NOMO-1 treated with dmso at 0.1 percent for 144 hours (cell line): ENCODE measurements around the gene CD34.
A peak's percentile ranks its signal among the peaks of the same experiment; 100 is the strongest.

Experiments used
- DNase-seq: peaks from one replicate; lab custom pipeline; 2025; ENCODE audit not compliant: unreplicated experiment; lab: John Stamatoyannopoulos, UW

Gene CD34

GRCh38 chr1:207910591-207911354, at the start of gene CD34:
Gene CD34, minus strand, starts transcription at chr1:207911125. Its CDS starts 45 bp downstream, at chr1:207911080.
- no peak for DNase-seq

GRCh38 chr1:207960346-207960745, 49.4 kb upstream of the CD34 start:
- DNase-seq: no peak

- DNase-seq: no peak
These were observed 49.0 kb upstream of the CD34 start for GRCh38 chr1:207959910-207960309.

- DNase-seq: no peak
These were observed 48.4 kb upstream of the CD34 start for GRCh38 chr1:207959141-207959825.

GRCh38 chr1:207958376-207959139, 47.6 kb upstream of the CD34 start:
- no peak for DNase-seq

- DNase-seq: no peak
These were observed 46.1 kb upstream of the CD34 start for GRCh38 chr1:207956986-207957385.

GRCh38 chr1:207954104-207954503, 43.2 kb upstream of the CD34 start:
- DNase-seq: no peak

- no peak for DNase-seq
These were observed 42.0 kb upstream of the CD34 start for GRCh38 chr1:207952617-207953542.

- no peak for DNase-seq
These were observed 40.7 kb upstream of the CD34 start for GRCh38 chr1:207951652-207952051.

GRCh38 chr1:207950750-207951149, 39.8 kb upstream of the CD34 start:
- DNase-seq: no peak

- DNase-seq: no peak
These were observed 38.8 kb upstream of the CD34 start for GRCh38 chr1:207949571-207950195.

GRCh38 chr1:207948536-207949250, 37.8 kb upstream of the CD34 start:
- no peak for DNase-seq

GRCh38 chr1:207946756-207947155, 35.8 kb upstream of the CD34 start:
- no peak for DNase-seq

- DNase-seq: no peak
These were observed 33.6 kb upstream of the CD34 start for GRCh38 chr1:207944571-207944970.

- peak; percentile 21 for DNase-seq
These were observed 31.4 kb upstream of the CD34 start for GRCh38 chr1:207942337-207942741.

GRCh38 chr1:207941665-207942064, 30.7 kb upstream of the CD34 start:
- DNase-seq: no peak

- DNase-seq: no peak
These were observed 27.1 kb upstream of the CD34 start for GRCh38 chr1:207938016-207938415.

- DNase-seq: no peak
These were observed 26.3 kb upstream of the CD34 start for GRCh38 chr1:207937204-207937603.

- no peak for DNase-seq
These were observed 24.2 kb upstream of the CD34 start for GRCh38 chr1:207935166-207935583.
